HG03196 (cell line): Measurements from ENCODE around the gene EML1.
"Not testable (repeated sequence)": the region's sequence is repeated elsewhere in the genome, so short reads cannot be mapped to it uniquely, and the experiment has no call there.

Source experiments
- ATAC-seq: cut with Tn5 transposase; IDR thresholded peaks from one replicate; pipeline ENCODE4 v1.9.1; 2021; ENCODE audit not compliant: unreplicated experiment

The EML1 gene

GRCh38 chr14:99755629-99756603 is 37.3 kb upstream of the EML1 start:
- no peak for ATAC-seq

- ATAC-seq, result no peak
These were observed 36.4 kb upstream of the EML1 start for GRCh38 chr14:99756796-99757195.

GRCh38 chr14:99757331-99758070 is 35.7 kb upstream of the EML1 start:
- no peak for ATAC-seq

GRCh38 chr14:99758121-99758821 is 34.9 kb upstream of the EML1 start:
- no peak for ATAC-seq

- ATAC-seq, result no peak
These were observed 34.2 kb upstream of the EML1 start for GRCh38 chr14:99758872-99759545.

GRCh38 chr14:99759546-99759925 is 33.7 kb upstream of the EML1 start:
- ATAC-seq, result no peak

- ATAC-seq, result no peak
These were observed 32.4 kb upstream of the EML1 start for GRCh38 chr14:99760817-99761216.

GRCh38 chr14:99762911-99763310 is 30.3 kb upstream of the EML1 start:
- not testable (repeated sequence) for ATAC-seq

GRCh38 chr14:99763527-99764221 is 29.5 kb upstream of the EML1 start:
- ATAC-seq, result no peak

GRCh38 chr14:99764222-99764706 is 28.9 kb upstream of the EML1 start:
- no peak for ATAC-seq

GRCh38 chr14:99768381-99768780 is 24.8 kb upstream of the EML1 start:
- no peak for ATAC-seq

GRCh38 chr14:99769123-99769522 is 24.1 kb upstream of the EML1 start:
- no peak for ATAC-seq

- no peak for ATAC-seq
These were observed 23.4 kb upstream of the EML1 start for GRCh38 chr14:99769799-99770198.

- ATAC-seq, result no peak
These were observed 20.6 kb upstream of the EML1 start for GRCh38 chr14:99772371-99773283.

GRCh38 chr14:99773521-99774497 is 19.4 kb upstream of the EML1 start:
- no peak for ATAC-seq

GRCh38 chr14:99774556-99775307 is 18.5 kb upstream of the EML1 start:
- ATAC-seq, result no peak

GRCh38 chr14:99775351-99775750 is 17.9 kb upstream of the EML1 start:
- ATAC-seq, result no peak
